Neural cell (in vitro differentiated cells): ENCODE results near the gene LDLR.

Experiments used
- EP300 ChIP-seq: fragments of 450-650 bp; conservative IDR thresholded peaks from 2 replicates; pipeline ENCODE4 v1.6.1; 2014; ENCODE audit warnings: antibody characterized with exemption, mild to moderate bottlenecking, moderate library complexity; ENCODE audit not compliant: poor library complexity, severe bottlenecking
- EZH2 ChIP-seq: fragments of 200-600, 300-800 bp; shearing (Covaris generic), sonication (generic); IDR thresholded peaks from 2 replicates; pipeline ENCODE4 v1.6.1; 2014; ENCODE audit warnings: antibody characterized with exemption, low read length, borderline replicate concordance, mild to moderate bottlenecking; ENCODE audit not compliant: insufficient read depth, poor library complexity, severe bottlenecking
- MXI1 ChIP-seq: fragments of 450-650 bp; conservative IDR thresholded peaks from 2 replicates; pipeline ENCODE4 v1.6.1; 2014; ENCODE audit warnings: antibody characterized with exemption, mild to moderate bottlenecking; ENCODE audit not compliant: poor library complexity, severe bottlenecking
- POLR2AphosphoS5 ChIP-seq: IDR thresholded peaks from 2 replicates; pipeline ENCODE4 v1.6.1; 2012
- TF ChIP-seq, protein P1 (sequence below): fragments of 450-650 bp; IDR thresholded peaks from 2 replicates; pipeline ENCODE4 v1.5.1; 2014; ENCODE audit warnings: antibody characterized with exemption, mild to moderate bottlenecking, moderate library complexity; ENCODE audit not compliant: poor library complexity, severe bottlenecking

DNA sequence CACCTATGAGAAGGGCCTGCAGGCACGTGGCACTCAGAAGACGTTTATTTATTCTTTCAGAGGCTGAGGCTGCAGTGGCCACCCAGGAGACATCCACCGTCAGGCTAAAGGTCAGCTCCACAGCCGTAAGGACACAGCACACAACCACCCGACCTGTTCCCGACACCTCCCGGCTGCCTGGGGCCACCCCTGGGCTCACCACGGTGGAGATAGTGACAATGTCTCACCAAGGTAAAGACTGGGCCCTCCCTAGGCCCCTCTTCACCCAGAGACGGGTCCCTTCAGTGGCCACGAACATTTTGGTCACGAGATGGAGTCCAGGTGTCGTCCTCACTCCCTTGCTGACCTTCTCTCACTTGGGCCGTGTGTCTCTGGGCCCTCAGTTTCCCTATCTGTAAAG lies 33.9 kb downstream of the LDLR start:
- TF ChIP-seq, protein P1, sequence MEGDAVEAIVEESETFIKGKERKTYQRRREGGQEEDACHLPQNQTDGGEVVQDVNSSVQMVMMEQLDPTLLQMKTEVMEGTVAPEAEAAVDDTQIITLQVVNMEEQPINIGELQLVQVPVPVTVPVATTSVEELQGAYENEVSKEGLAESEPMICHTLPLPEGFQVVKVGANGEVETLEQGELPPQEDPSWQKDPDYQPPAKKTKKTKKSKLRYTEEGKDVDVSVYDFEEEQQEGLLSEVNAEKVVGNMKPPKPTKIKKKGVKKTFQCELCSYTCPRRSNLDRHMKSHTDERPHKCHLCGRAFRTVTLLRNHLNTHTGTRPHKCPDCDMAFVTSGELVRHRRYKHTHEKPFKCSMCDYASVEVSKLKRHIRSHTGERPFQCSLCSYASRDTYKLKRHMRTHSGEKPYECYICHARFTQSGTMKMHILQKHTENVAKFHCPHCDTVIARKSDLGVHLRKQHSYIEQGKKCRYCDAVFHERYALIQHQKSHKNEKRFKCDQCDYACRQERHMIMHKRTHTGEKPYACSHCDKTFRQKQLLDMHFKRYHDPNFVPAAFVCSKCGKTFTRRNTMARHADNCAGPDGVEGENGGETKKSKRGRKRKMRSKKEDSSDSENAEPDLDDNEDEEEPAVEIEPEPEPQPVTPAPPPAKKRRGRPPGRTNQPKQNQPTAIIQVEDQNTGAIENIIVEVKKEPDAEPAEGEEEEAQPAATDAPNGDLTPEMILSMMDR = no peak
- TF ChIP-seq MXI1 (no peak), EZH2 (no peak), POLR2AphosphoS5 (no peak), EP300 (no peak)
